Epithelial cell of proximal tubule (primary cell): ENCODE results near the gene CTIF. TPM values are rescaled to one million over a fixed set of nuclear protein-coding genes. Genes with fewer than 3 reads are reported as not detected.

Experiments used
- DNase-seq: peaks from one replicate; pipeline ENCODE4 v3.0.0-alpha.2; 2011; ENCODE audit warnings: low read depth
- H3K4me3 ChIP-seq: 2 replicates; pipeline ENCODE4 v1.5.1; 2011; ENCODE audit warnings: low read depth, mild to moderate bottlenecking, low read length
- total RNA-seq: library from RNA; depleted of rRNA; stranded (reverse); fragments of >200 nt; gene quantifications from 2 replicates; pipeline ENCODE4 v1.2.3, GENCODE V29; 2015
- TF ChIP-seq, protein P1 (sequence below): conservative IDR thresholded peaks from 2 replicates; pipeline ENCODE4 v1.5.1; 2012; ENCODE audit warnings: low read depth, mild to moderate bottlenecking, low read length

Gene CTIF
- total RNA-seq, 1 donor from 2014 or later: 12.9 TPM

DNA sequence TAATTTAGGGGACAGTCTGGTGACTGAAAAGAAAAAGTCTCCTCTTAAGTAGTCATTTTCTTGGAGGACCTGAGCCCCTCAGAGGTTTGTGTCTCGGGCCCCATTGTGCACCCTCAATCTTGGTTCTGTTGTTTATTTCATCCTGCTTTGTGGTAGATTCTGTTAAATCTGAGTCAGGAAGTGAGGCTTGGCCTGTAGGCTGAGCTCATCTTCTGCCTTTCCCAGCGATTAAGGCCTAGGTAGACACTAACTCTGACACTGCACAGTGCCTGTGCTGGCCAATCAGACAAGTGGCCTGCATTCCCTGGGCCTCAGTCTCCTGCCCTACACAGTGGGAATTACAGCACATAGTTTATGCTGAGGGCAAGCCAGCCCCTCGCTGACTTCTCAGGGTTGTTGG is 80.2 kb downstream of the CTIF start:
- TF ChIP-seq, protein P1, sequence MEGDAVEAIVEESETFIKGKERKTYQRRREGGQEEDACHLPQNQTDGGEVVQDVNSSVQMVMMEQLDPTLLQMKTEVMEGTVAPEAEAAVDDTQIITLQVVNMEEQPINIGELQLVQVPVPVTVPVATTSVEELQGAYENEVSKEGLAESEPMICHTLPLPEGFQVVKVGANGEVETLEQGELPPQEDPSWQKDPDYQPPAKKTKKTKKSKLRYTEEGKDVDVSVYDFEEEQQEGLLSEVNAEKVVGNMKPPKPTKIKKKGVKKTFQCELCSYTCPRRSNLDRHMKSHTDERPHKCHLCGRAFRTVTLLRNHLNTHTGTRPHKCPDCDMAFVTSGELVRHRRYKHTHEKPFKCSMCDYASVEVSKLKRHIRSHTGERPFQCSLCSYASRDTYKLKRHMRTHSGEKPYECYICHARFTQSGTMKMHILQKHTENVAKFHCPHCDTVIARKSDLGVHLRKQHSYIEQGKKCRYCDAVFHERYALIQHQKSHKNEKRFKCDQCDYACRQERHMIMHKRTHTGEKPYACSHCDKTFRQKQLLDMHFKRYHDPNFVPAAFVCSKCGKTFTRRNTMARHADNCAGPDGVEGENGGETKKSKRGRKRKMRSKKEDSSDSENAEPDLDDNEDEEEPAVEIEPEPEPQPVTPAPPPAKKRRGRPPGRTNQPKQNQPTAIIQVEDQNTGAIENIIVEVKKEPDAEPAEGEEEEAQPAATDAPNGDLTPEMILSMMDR: no peak
- no peak overlapping the region for H3K4me3 ChIP-seq
- DNase-seq: no peak

DNA sequence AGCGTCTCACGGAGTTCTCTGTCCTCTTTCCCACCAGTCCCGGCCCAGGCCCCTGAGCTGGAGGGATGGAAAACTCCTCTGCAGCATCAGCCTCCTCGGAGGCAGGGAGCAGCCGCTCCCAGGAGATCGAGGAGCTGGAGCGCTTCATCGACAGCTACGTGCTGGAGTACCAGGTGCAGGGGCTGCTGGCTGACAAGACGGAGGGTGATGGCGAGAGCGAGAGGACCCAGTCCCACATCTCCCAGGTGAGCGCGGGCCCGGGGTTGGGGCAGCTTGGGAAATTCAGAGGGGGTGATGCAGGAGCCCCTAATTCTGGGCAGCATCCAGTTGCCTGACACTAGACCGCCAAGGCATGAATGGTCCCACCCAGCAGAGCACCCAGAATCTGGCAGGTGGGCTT is 80.7 kb downstream of the CTIF start:
- no peak overlapping the region for H3K4me3 ChIP-seq
- TF ChIP-seq, protein P1: no peak
- DNase-seq: no peak

DNA sequence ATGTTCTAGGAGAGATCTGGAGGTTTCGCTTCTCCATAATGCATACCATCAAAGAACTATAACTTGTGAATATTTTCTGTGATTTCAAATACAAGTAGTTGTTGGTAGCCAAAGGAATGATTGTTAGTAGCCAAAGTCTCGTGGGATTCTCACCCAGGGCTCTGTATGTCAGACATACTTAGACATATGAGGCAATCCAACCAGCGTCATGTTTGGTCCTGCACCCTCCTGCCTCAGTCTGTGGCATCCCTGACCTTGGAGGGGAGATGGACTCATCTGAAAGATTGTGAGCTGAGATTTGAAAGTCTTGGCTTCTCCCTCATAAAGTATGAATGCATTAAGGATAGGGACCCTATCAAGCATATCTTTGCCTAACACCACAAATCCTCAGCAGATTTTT is 81.2 kb downstream of the CTIF start:
- TF ChIP-seq, protein P1: no peak
- no peak overlapping the region for H3K4me3 ChIP-seq
- no peak for DNase-seq

DNA sequence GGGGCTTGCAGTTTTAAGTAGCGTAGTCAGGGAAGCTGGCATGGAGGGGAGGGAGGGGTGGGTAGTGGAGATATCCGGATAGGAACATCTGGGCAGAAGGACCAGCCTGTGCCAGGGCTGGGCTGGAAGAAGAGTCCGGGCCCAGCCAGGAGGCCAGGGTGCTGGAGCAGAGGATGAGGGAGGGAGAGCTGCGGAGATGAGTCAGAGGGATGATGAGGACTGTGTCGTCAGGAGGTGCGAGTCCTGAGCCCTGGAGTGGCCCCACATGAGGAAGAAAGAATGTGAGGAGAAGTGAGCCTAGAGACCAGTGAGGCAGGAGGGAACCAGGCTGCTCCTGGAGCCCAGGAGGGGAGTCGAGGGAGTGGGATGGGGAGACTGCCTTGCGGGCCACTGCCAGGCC is 82.4 kb downstream of the CTIF start:
- H3K4me3 ChIP-seq: no peak overlapping the region
- TF ChIP-seq, protein P1: no peak
- DNase-seq: no peak

DNA sequence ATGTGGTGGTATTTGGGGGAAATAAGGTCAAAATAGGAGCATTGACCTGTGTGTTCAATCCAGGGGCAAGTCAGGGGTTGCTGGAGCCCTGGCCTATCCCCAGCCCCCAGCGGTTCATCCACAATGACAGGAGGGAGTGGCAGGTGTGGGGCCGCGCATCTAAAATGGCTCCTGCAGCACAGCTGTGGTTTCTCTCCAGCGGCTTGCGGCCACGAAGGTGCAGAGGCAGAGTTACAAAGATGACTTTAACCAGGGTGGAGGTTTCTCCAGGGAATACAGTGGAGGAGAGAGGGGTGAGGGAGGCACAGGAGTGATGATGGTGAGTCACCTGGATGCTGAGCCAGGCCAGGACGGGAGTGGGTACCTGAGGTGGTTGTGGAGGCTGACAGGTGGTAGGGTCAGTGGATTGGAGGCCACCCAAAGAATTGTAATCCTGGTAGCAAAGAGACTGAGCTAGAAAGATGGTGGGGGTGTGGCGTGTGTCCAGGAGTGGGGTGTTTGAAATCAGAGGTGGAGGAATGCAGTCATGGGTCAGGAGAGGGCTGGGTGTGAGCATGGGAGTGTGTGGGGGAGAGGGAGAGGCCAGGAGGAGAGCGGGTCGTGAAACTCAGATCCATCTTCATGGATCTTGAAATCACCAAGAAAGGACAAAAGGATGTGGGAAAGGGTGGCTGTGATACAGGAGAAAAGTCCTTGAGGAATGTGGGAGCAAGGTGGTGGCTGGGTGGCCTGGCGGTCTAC is 83.2 kb downstream of the CTIF start:
- no peak for DNase-seq
- TF ChIP-seq, protein P1: no peak
- no peak overlapping the region for H3K4me3 ChIP-seq

DNA sequence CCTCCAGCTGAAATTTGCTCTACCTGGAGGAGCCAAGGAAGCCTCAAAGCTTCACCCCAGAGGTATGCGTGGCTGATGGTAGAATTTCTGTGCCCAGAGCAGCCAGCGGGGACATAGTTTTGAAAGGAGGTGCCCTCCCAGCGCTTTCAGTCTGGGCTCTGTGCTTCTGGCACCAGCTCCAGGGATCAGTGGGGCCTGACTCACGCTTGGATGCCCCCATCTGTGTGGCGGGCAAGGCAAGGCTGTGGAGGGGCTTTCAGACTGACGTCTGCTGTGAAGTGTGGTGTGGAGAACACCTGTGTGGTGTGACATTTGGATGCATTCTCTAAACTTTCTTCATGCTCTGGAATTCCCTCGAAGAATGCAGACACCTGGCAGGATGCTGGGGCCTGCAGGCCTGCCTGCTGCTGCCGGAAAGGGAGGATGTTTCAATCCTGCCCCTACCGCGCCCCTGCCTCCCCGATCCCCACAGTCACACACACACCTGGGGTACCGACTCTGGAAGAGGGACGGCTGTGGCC is 84.1 kb downstream of the CTIF start:
- DNase-seq: no peak
- TF ChIP-seq, protein P1: no peak

DNA sequence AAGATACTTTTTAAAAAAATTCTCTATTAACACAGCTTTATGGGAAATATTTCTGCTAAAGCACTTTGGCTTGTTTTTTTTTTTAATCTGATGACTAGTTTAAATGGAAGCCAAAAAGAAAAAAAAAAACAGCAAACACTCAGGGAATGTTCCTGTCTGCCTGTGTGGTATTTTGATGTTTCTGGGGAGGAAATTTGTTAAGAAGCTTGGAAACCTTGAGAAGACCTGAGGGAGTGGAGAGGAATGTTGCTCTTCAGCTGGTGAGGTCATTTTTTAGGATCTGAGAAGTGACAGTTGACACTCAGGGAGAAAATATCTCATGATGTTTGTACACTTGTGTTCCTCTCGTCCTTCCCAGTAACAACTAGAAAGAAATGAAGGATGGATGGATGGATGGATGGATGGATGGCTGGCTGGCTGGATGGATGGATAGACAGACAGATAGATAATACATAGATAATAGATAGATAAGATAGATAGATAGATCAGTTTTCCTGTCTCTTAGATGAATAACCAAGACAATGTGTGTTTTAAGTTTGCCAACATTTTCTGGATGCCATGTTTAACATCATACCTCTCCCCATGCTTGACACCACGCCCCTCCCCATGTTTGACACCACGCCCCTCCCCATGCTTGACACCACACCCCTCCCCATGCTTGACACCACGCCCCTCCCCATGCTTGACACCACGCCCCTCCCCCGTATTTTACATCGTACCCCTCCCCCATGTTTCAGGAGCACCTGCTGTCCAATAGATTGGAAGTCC is 84.8 kb downstream of the CTIF start:
- DNase-seq: peak; percentile 47
- TF ChIP-seq, protein P1: no peak
- H3K4me3 ChIP-seq: no peak overlapping the region

More for the DNA sequence above, 84.1 kb downstream of the CTIF start:
- H3K4me3 ChIP-seq: no peak overlapping the region
